HG03175 (cell line): ENCODE measurements around the gene SPDYA.
"Not testable (repeated sequence)": the region's sequence is repeated elsewhere in the genome, so short reads cannot be mapped to it uniquely, and the experiment has no call there.

Source experiments
- ATAC-seq: cut with Tn5 transposase; IDR thresholded peaks from one replicate; pipeline ENCODE4 v1.9.1; 2021; ENCODE audit warnings: mild to moderate bottlenecking, moderate library complexity; ENCODE audit not compliant: unreplicated experiment

Gene SPDYA

GRCh38 chr2:28810384-28811285 lies at the start of gene SPDYA:
TSS of gene SPDYA (plus strand) at chr2:28810834. CDS start at chr2:28816015, 5,181 bp downstream.
- ATAC-seq, result peak; percentile 77

DNA sequence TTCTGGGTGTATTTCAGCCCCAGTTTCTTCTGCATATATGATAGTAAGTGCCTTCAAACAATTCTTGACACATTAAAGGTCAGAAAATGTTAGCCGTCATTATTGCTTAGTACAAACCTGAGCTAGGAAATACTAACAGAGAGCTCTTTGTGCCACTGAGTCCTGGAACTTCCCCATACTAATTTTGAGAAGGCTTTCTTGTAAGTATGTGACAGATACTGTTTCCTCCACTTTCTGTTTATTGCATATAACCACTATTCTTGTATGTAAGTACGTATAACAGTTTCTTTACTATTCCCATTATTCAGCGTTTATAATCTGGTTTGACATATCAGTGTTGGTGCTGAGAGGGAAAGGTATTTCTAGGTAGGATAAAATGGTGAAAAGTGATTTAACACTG lies 49.2 kb upstream of the SPDYA start:
- no peak for ATAC-seq

- ATAC-seq, result no peak
These were observed 45.5 kb upstream of the SPDYA start for GRCh38 chr2:28764909-28765711.

- ATAC-seq, result no peak
These were observed 44.6 kb upstream of the SPDYA start for GRCh38 chr2:28766070-28766469.

GRCh38 chr2:28767337-28767736 lies 43.3 kb upstream of the SPDYA start:
- ATAC-seq, result no peak

DNA sequence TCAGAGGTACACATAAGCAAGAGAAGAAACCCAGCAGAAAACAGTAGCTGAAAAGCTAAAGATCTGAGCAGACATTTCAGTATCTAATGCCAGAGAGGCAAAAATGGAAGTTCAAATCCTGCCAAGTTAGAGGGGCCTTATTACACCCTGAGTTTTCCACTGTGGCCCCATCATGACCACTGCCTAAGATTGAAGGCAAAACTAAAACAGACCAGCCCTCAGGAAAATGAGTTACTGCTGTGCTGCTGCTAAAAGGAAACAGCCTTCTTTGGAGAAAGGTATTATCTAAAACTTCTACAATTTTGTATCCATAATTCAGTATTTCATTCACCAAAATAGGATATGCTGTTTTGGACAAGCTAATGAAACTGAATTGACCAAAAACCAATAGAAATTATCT lies 42.2 kb upstream of the SPDYA start:
- ATAC-seq, result no peak

DNA sequence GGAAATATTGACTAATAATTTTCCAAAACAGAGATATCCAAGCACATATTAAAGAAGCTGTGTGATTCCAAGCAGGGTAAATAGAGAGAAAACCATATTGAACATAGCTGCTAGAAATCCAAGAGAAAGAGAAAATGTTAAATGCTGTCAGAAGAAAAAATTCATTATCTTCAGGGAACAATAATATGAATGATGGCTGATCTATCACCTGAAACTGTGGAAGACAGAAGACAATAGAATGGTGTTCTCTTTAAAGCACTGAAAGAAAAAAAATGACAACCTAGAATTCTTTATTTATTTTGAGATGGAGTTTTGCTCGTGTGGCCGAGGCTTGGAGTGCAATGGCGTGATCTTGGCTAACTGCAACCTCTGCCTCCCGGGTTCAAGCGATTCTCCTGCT lies 41.7 kb upstream of the SPDYA start:
- ATAC-seq, result no peak

- ATAC-seq, result no peak
These were observed 38.3 kb upstream of the SPDYA start for GRCh38 chr2:28772351-28772750.

DNA sequence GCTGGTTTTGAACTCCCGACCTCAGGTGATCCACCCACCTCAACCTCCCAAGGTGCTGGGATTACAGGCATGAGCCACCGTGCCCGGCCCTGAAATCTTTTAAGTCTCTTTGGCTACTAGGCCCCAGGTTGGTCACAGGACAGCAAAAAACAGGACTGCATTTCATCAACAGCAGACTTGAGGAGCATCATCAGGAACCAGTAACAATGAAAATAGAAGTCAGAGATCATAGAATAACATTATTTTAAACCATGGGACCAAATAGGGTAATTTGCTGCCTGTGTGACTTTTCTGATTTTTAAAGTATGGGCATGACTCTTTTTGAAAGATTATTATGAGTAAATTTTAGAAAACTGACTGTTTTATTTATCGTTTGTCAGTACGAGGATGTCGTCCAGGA lies 34.2 kb upstream of the SPDYA start:
- ATAC-seq, result no peak

DNA sequence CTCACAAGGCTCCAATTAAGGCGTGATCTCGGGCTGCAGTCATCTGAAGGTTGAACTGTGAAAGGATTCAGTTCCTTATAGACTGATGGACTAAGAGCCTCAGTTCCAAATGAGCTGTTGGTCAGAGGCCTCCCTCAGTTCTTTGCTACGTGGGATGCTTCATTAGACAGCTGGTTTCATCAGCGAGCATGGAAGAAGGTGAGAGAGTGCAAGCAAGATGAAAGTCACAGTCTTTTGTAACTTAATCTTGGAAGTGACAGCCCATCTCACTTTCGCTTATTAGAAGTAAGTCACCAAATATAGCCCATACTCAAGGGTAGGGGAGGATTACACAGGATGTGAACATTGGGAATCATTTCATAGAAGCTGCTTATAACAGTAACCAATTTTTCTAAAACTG lies 32.2 kb upstream of the SPDYA start:
- ATAC-seq, result no peak

DNA sequence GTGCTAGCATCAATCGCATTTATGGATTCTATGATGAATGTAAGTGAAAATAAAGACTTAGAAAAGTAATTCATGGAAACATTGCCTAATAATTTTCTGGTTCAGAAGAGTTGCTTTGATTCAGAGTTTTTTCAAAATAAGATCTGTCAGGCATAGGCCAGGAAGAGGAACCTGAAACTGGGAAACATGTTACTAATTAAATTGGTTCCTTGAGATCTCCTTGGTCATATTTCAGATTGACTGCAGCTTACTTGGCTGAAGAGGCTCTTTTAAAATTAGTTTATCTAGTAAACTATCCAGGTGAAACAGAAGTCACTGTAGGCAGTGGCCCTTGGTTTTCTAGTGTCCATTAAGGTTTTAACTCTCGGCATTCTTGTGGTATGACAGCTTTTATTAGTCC lies 31.6 kb upstream of the SPDYA start:
- no peak for ATAC-seq

DNA sequence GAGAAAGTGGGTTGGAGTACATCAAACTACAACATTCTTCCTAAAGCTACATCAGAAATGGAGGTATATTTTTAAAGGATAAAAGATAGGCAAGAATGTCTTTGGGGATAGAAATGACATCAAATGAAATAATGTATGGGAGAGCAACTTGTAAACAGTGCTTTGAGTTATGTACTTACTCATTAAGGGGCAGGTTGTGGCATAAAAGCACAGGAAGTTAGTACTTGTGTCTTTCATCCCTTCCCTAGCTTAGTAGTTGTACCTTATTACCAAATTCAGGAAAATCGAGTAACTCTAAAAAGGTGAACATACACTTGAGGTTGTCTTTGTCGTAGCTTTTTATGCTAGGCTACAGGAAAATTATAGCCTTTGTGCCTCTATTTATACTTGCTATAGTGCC lies 30.1 kb upstream of the SPDYA start:
- ATAC-seq, result no peak

DNA sequence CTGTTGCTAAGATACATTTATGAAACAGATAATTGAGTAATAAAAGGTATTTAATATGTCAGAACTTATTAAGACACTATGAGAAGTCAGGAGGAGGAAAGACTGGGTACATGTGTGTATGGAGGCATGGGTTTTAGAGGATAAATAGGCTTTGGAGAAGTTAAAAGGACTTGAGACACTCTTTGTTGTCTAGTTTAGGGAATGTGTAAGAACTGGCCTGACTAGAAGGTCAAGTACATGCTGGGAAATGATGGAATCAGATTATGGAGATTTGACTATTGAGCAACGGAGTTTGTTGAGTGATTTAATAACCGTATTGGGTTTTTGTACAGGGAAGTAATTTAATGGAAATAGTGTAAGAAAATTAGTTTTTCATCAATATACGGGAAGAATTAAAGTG lies 28.2 kb upstream of the SPDYA start:
- ATAC-seq, result no peak

GRCh38 chr2:28784570-28784969 lies 26.1 kb upstream of the SPDYA start:
- ATAC-seq, result not testable (repeated sequence)

- no peak for ATAC-seq
These were observed 14.0 kb upstream of the SPDYA start for GRCh38 chr2:28796620-28797019.

DNA sequence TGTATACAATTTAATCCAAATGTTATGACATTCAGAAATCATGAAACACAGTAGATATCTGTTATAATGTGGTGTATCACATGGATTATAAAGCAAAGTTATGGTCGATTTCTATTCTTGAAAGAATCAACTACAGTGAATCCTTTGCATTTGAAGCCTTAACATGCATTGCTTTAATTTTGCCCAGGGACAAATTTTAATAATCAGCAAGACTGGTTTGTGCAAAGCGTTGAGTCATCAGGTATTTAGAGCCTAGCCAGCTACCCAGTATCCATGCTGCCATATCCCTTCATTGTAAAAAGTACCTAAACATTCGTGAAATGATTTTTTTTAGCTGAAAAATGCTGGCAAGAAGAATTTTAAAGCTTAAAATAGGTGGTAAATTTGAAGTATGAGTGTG lies 8.9 kb upstream of the SPDYA start:
- no peak for ATAC-seq

- ATAC-seq, result no peak
These were observed 7.6 kb upstream of the SPDYA start for GRCh38 chr2:28802975-28803429.

GRCh38 chr2:28809927-28810326 lies 707 bp upstream of the SPDYA start:
- peak; percentile 2 for ATAC-seq

DNA sequence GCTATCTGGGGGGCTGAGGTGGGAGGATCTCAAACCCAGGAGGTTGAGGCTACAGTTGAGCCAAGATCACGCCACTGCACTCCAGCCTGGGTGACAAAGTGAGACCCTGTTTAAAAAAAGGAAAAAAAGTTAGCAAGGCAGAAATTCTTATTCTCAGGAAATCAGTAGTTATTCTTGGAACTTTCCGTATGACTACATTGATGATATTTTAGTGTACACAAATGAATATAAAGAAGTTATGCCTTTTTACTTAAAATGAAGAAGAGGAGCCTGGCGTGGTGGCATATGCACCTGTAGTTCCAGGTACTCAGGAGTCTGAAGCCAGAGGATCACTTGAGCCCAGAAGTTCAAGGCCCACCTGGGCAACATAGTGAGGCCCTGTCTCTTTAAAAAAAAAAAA lies 7.4 kb downstream of the SPDYA start:
- ATAC-seq, result no peak

- ATAC-seq, result no peak
These were observed 10.8 kb downstream of the SPDYA start for GRCh38 chr2:28821295-28821958.

- ATAC-seq, result no peak
These were observed 11.4 kb downstream of the SPDYA start for GRCh38 chr2:28822036-28822435.
